ENCODE measurements around the gene WDR70.
"Not testable (repeated sequence)": the region's sequence is repeated elsewhere in the genome, so short reads cannot be mapped to it uniquely, and the experiment has no call there.

Gene WDR70

DNA sequence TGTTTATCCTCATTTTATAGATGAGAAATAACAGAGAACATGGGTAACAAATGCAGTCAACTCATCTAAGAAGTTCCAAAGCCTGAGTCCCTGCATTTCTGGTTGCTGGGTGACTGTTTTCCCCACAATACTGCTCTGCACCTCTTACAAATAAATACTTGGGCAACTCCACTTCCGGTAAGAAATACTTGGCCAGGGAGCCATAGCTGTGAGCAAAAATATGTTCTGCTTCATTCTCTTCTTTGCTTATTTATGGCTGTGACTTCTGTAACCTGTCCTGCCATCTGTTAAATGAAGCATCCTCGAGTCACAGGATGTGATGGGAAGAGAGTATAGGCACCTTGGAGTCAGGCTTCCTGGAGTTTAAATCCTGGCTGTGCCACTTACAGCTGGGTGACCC, 410.9 kb downstream of the WDR70 start:
- no peak for DNase-seq
- in situ Hi-C loops (cut with HindIII; ENCODE audit: low pct_ligation_motif_present, low pct_unique_long_range_greater_than_20kb, low sequenced_read_pairs) = no loop called here

DNA sequence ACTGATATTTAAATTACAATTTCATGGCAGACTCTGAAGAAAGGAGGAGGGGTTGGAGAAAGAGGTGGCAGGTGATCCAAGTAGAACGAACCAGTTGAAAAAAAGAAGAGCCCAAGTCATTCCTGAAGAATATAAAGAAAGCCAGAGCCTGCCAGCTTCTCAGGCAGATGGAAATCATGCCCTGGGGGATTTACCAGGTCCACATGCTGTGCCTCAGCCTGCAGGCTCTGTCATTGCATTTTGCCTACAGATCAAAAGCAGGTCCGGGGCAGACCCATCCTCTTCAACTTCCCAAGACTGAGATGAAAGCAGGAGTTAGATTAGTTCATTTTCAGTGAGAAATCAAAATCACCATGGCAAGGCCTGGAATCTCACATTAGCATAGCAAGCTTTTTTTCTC, 412.2 kb downstream of the WDR70 start:
- in situ Hi-C loops (cut with HindIII; ENCODE audit: low pct_ligation_motif_present, low pct_unique_long_range_greater_than_20kb, low sequenced_read_pairs) = no loop called here
- DNase-seq = no peak

DNA sequence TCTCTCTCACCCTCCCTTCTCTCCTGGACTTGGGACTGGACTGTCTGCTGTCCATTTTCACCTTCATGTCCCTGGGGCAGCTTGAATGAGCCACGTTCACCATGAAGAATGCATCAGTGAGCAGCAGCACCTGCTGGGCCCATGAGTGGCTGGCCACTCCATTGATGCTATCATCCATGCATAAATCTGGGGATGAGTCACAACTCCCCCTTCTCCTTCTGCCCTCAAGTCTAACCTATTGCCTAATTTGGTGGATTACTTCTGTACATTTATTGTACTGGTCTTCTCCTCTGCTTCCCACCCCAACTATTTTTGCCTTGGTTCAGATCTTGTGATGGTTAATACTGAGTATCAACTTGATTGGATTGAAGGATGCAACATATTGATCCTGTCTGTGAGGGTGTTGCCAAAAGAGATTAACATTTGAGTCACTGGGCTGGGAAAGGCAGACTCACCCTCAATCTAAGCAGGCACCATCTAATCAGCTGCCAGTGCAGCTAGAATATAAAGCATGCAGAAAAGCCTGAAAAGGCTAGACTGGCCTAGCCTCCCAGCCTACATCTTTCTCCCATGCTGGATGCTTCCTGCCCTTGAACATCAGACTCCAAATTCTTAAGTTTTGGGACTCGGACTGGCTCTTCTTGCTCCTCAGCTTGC, 414.0 kb downstream of the WDR70 start:
- in situ Hi-C loops (cut with HindIII; ENCODE audit: low pct_ligation_motif_present, low pct_unique_long_range_greater_than_20kb, low sequenced_read_pairs) = no loop called here
- DNase-seq = peak; percentile 79

DNA sequence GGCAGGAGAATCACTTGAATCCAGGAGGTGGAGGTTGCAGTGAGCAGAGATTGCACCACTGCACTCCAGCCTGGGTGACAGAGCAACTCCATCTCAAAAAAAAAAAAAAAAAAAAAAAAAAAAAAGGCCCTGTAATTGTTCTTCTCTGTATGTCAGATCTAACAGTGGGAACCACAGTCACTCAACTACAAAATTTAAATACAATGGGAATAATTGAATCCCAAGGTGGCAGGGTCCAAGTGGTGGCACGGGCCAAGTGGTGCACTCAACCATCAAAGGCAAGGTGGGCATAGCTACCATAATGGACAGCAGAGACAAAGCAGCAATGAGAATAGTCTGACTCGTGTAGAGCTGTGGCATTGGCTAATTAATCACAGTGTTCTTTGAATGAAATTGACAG, 416.2 kb downstream of the WDR70 start:
- in situ Hi-C loops (cut with HindIII; ENCODE audit: low pct_ligation_motif_present, low pct_unique_long_range_greater_than_20kb, low sequenced_read_pairs); DNase-seq: not testable (repeated sequence)

DNA sequence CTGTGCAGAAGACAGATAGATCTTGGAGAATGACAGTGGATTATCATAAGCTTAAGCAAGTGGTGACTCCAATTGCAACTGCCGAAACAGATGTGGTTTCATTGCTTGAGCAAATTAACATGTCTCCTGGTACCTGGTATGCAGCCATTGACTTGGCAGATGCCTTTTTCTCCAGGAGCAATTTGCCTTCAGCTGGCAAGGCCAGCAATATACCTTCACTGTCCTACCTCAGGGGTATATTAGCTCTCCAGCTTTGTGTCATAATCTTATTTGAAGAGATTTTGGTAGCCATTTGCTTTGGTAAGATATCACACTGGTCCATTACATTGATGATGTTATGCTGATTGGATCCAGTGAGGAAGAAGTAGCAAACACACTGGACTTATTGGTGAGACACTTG, 417.3 kb downstream of the WDR70 start:
- in situ Hi-C loops (cut with HindIII; ENCODE audit: low pct_ligation_motif_present, low pct_unique_long_range_greater_than_20kb, low sequenced_read_pairs); DNase-seq: not testable (repeated sequence)

DNA sequence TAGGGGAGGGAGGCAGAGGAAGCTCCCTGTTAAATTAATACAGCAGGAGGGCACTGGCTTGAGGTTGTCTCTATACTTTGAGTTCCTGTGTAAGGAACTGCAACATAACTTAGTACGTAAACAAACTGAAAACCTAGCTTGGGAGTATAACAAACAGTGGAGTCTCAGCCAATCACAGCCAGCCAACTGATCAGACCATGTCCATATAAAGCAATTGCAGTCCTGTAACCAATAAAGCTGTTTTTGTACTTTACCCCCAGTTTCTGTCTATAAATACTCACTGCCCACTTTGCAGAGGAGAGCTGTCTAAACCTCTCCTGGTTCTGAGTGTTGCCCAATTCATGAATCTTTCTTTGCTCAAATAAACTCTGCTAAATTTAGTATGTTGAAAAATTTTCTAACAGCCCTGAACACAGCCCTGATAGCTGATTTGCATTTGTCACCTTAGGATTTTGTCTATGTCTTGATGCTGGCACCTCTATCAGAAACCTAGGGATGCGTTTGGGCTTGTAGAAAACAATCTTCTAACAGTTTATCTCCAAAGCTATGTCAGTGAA, 420.8 kb downstream of the WDR70 start:
- DNase-seq = no peak
- in situ Hi-C loops (cut with HindIII; ENCODE audit: low pct_ligation_motif_present, low pct_unique_long_range_greater_than_20kb, low sequenced_read_pairs) = no loop called here

DNA sequence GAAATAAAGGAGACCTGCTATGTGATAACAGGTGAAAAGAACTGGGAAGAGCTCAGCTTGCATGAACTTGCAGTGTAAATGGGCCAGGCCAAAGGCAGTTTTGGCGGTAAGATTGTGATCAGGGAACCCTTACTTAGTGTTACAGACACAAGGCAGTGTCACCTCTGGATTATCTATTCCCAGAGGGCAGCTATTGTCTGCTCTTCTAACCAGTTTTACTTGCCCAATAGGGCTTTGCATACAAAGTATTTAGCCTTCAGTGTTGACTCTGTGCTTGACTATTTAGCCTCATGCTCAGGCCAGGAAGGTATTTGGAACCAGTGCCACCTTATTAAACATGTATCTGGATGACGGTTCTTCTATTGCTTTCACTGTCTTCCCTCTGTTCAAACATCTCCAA, 422.4 kb downstream of the WDR70 start:
- no peak for DNase-seq
- in situ Hi-C loops (cut with HindIII; ENCODE audit: low pct_ligation_motif_present, low pct_unique_long_range_greater_than_20kb, low sequenced_read_pairs) = no loop called here
